T-helper 2 cell treated with Interferon-gamma antibody and Interleukin-4, amounts not matched to agents 100 ng/mL and 5 ng/mL, for 36 hours (primary cell): ENCODE results near the gene IPO9. TPM values are rescaled to one million over a fixed set of nuclear protein-coding genes. Genes with fewer than 3 reads are reported as not detected.

Experiments
- intact Hi-C: fragments of 100-400 bp; cut with micrococcal nuclease; formaldehyde crosslinking; loops from one replicate; pipeline ENCODE4 v1.15.1; 2023
- total RNA-seq: library from RNA; stranded (reverse); gene quantifications from 2 replicates; pipeline ENCODE4 v1.2.3, GENCODE V29; 2022

Gene IPO9
- 62.8 and 67.4 TPM in 2 replicates for total RNA-seq

- intact Hi-C loops: loop anchor here (1.0 to 5.0 kb wide), 4 partner anchors 48 to 322 kb away; partner anchors contain the start of genes CSRP1, RNPEP and TIMM17A
Measured at GRCh38 chr1:201828820-201829774, at the start of gene IPO9. Gene IPO9, plus strand, starts transcription at chr1:201829157. Its CDS starts 53 bp downstream, at chr1:201829210.

- intact Hi-C loops: no loop called here
Measured at GRCh38 chr1:201779351-201779880, 49.5 kb upstream of the IPO9 start.

- intact Hi-C loops: no loop called here
Measured at GRCh38 chr1:201780952-201781351, 48.0 kb upstream of the IPO9 start.

- intact Hi-C loops: no loop called here
Measured at GRCh38 chr1:201781437-201781836, 47.5 kb upstream of the IPO9 start.

- intact Hi-C loops: no loop called here
Measured at GRCh38 chr1:201782353-201782752, 46.6 kb upstream of the IPO9 start.

GRCh38 chr1:201783058-201783457 lies 45.9 kb upstream of the IPO9 start:
- intact Hi-C loops: no loop called here

GRCh38 chr1:201783572-201783971 lies 45.4 kb upstream of the IPO9 start:
- intact Hi-C loops: no loop called here

- intact Hi-C loops: no loop called here
Measured at GRCh38 chr1:201785291-201785690, 43.7 kb upstream of the IPO9 start.

GRCh38 chr1:201786824-201787223 lies 42.1 kb upstream of the IPO9 start:
- intact Hi-C loops: no loop called here

GRCh38 chr1:201788296-201788695 lies 40.7 kb upstream of the IPO9 start:
- intact Hi-C loops: no loop called here

GRCh38 chr1:201789245-201789644 lies 39.7 kb upstream of the IPO9 start:
- intact Hi-C loops: no loop called here

- intact Hi-C loops: no loop called here
Measured at GRCh38 chr1:201790261-201790660, 38.7 kb upstream of the IPO9 start.

- intact Hi-C loops: no loop called here
Measured at GRCh38 chr1:201791051-201791778, 37.7 kb upstream of the IPO9 start.

GRCh38 chr1:201791779-201792173 lies 37.2 kb upstream of the IPO9 start:
- intact Hi-C loops: loop anchor here (1.0 kb wide), 1 partner anchor 232 kb away; no protein-coding TSS in a partner anchor

- intact Hi-C loops: loop anchor here (1.0 kb wide), 2 partner anchors 83 to 233 kb away; no protein-coding TSS in a partner anchor
Measured at GRCh38 chr1:201792534-201793305, 36.2 kb upstream of the IPO9 start.

GRCh38 chr1:201793306-201793925 lies 35.5 kb upstream of the IPO9 start:
- intact Hi-C loops: loop anchor here (1.0 kb wide), 1 partner anchor 84 kb away; no protein-coding TSS in a partner anchor

GRCh38 chr1:201795066-201795465 lies 33.9 kb upstream of the IPO9 start:
- intact Hi-C loops: no loop called here

- intact Hi-C loops: no loop called here
Measured at GRCh38 chr1:201800246-201800645, 28.7 kb upstream of the IPO9 start.

- intact Hi-C loops: no loop called here
Measured at GRCh38 chr1:201806801-201807200, 22.2 kb upstream of the IPO9 start.

GRCh38 chr1:201807958-201808632 lies 20.9 kb upstream of the IPO9 start:
- intact Hi-C loops: no loop called here
